Skeletal muscle tissue (tissue), 4 donors: Measurements from ENCODE around the gene CHD9NB. TPM values are rescaled to one million over a fixed set of nuclear protein-coding genes. Genes with fewer than 3 reads are reported as not detected.
A peak's percentile ranks its signal among the peaks of the same experiment; 100 is the strongest.
"Not testable (repeated sequence)": the region's sequence is repeated elsewhere in the genome, so short reads cannot be mapped to it uniquely, and the experiment has no call there.

Experiments used
- H3K27ac ChIP-seq: one replicate; pipeline ENCODE4 v1.7.0; 2013; ENCODE audit warnings: mild to moderate bottlenecking, low read depth, low read length, inconsistent platforms
- H3K27me3 ChIP-seq, 3 donors: one replicate each; pipeline ENCODE4 v1.7.0; 2013; ENCODE audit warnings: low read length in 3 of 3; ENCODE audit not compliant: control insufficient read depth in 3 of 3, insufficient read depth in 3 of 3
- H3K36me3 ChIP-seq, 3 donors: one replicate each; pipeline ENCODE4 v1.7.0; 2013; ENCODE audit warnings: low read length in 3 of 3; ENCODE audit not compliant: control insufficient read depth in 3 of 3, insufficient read depth in 3 of 3
- H3K4me1 ChIP-seq, 3 donors: one replicate each; pipeline ENCODE4 v1.7.0; 2013; ENCODE audit warnings: low read length in 3 of 3, mild to moderate bottlenecking in 3 of 3; ENCODE audit not compliant: control insufficient read depth in 3 of 3, insufficient read depth in 3 of 3
- H3K4me3 ChIP-seq, 3 donors: one replicate each; pipeline ENCODE4 v1.7.0; 2013; ENCODE audit warnings: low read length in 3 of 3
- H3K9ac ChIP-seq, 3 donors: one replicate each; pipeline ENCODE4 v1.7.0; 2013; ENCODE audit warnings: low read length in 3 of 3, mild to moderate bottlenecking in 3 of 3, moderate library complexity in 2 of 3, low read depth in 1 of 3
- H3K9me3 ChIP-seq, 3 donors: one replicate each; pipeline ENCODE4 v1.7.0; 2013; ENCODE audit warnings: low read length in 3 of 3; ENCODE audit not compliant: control insufficient read depth in 3 of 3
- total RNA-seq: library from RNA; depleted of rRNA; stranded (reverse); fragments of >200 nt; gene quantifications from one replicate; pipeline ENCODE4 v1.2.3, GENCODE V29; 2014
- donor health status: Osteomylitis.

The CHD9NB gene
- total RNA-seq, 1 donor from 2014 or later: 0.52 TPM

DNA sequence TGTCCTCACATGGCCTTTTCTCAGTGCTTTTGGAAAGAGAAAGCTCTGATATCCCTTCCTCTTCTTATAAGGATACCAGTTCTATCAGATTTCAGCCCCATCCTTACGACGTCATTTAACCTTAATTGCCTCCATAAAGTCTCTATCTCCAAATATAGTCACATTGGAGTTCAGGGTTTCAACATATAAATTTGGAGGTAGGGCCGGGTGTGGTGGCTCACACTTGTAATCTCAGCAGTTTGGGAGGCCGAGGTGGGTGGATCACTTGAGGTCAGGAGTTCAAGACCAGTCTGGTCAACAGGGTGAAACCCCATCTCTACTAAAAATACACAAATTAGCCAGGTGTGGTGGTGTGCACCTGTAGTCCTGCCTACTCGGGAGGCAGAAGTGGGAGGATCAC lies 5.2 kb downstream of the CHD9NB start:
- H3K4me3 ChIP-seq: not testable (repeated sequence)

DNA sequence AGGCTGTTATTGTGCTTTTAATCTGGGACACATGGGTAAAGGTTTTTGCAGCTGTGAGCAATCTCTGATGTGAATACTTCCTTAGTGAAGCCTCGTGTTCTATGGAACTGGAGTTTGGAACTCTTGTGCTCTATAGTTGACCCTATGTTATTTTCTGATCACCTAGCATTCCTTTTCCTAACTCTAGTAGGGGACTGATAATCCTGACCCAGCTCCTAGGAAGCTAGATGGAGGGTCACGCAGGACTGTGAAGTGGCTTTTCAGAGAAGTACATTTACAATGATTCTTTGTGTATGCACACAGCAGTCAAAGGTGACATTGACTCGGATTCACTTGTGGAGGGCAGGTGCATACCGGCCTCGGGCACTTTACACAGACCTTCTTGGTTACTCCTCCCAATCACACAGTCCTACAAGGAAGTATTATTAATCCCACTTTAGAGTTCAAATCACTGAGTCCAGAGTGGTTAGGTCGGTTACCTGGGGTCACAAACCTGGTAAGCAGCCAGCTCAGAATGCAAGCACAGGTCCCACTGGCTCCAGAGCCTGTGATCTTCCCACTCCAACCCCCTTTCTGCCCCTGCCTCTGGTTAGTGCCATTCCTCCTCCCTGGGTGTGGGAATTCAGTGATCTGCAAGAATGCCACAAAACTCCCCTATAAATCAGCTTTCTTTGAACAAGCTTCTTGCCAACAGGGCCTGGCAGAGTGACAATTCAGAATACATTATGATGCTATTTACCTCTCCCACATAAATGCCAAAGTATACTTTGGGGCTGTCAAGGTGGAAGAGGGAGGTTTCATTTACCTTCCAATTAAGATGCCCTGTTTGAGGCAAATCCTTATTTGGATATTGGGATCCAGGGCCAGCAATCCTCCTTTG lies 7.1 kb downstream of the CHD9NB start:
- no peak overlapping the region for H3K4me3 ChIP-seq
- H3K27ac ChIP-seq: no peak overlapping the region
- H3K9ac ChIP-seq: no peak overlapping the region
- no peaks in the 10 kb centered on the region for H3K36me3 ChIP-seq
- no peaks in the 10 kb centered on the region for H3K9me3 ChIP-seq
- H3K4me1 ChIP-seq: peaks cover 4 to 18% (median 6%) of the 10 kb centered on the region in 3 donors
- peaks cover 0 to 17% (median 0%) of the 10 kb centered on the region in 3 donors for H3K27me3 ChIP-seq

More for the DNA sequence above, 5.2 kb downstream of the CHD9NB start:
- not testable (repeated sequence) for H3K27ac ChIP-seq, H3K9ac ChIP-seq, H3K9me3 ChIP-seq, H3K36me3 ChIP-seq
- Histone ChIP-seq H3K27me3 (peaks cover 0 to 17% (median 0%) of the 10 kb centered on the region in 3 donors), H3K4me1 (peaks cover 0 to 11% (median 3%) of the 10 kb centered on the region in 3 donors)

DNA sequence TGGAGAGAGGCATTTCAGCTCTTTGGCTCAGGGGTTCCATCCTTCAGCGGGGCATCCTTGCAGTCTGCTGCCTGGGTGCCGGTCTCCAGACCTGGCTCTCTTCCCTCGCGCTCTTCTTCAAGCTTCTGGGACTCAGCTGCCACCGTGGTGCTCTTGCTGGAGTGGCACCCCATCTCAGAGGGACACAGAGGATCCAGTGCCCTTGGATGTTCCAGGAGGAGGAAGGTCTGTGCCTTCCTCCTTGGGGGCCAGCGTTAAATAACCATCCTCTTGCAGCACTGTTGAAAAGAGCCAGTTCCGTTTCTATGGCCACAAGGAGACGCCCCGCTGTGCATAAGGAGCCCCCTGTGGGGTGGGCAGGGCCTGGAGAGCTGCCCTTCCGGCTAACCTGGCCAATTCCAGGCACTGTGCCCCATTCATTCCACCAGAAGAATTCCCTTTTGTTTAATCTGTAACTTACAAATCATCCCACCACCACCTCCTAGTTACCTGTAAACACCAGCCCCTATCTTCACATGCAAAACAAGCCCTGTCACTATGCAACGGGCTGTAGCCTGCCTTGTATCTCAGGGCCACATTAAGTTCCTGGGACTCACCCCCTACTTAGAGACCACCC lies 8.6 kb downstream of the CHD9NB start:
- Histone ChIP-seq H3K4me3 (peak overlapping the region in 2 of 3 donors; percentile 2 to 28), H3K4me1 (peaks cover 4 to 18% (median 6%) of the 10 kb centered on the region in 3 donors), H3K27me3 (peaks cover 0 to 17% (median 0%) of the 10 kb centered on the region in 3 donors), H3K9me3 (no peaks in the 10 kb centered on the region), H3K9ac (peak overlapping the region in 1 of 3 donors; percentile 62), H3K27ac (peak overlapping the region; percentile 3), H3K36me3 (no peaks in the 10 kb centered on the region)

DNA sequence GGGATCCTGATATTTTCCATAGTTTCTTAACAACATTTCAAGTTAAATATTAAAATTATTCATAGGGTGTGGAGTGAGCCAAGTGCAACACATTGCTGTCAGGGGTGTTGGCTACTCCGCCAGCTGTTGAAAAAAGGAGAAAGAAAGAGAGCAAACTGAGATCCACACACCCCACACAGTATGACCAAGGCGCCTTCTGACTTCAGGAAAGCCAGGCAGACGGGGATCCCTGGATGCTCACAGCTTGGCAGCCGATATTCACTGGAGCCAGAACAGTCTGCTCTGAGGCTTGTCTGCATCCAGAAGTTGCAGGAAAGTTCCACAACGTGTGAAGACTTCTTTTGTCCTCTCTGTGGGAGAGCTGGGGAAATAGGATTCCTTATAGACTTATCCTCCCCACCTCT lies 9.3 kb downstream of the CHD9NB start:
- Histone ChIP-seq H3K9me3 (no peaks in the 10 kb centered on the region), H3K4me1 (peaks cover 4 to 18% (median 6%) of the 10 kb centered on the region in 3 donors), H3K36me3 (no peaks in the 10 kb centered on the region), H3K27ac (peak overlapping the region; percentile 3), H3K27me3 (peaks cover 0 to 17% (median 0%) of the 10 kb centered on the region in 3 donors), H3K9ac (peak overlapping the region in 1 of 3 donors; percentile 62), H3K4me3 (peak overlapping the region in 2 of 3 donors; percentile 21 to 28)

DNA sequence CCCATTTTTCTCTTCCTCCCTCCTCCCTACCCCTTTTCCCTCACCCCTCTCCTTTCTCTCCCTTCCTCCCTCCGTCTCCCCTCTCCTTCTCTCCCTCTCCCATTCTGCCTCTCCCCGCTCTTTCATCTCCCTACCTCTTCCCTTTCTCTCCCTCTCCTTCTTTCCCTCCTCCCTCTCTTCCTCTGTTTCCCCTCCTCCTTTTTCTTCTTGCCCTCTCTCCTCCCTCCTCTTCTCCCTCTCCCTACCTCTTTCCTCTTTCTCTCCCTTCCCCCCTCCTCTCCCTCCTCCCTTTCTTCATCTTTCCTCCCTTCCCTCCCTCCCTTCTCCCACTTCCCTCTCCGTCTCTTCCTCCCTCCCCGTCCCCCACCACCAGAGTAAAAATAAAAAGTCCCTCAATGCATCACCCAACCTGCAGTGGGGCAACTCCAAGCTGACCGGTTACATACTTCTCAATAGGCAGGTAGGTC lies 10.4 kb downstream of the CHD9NB start:
- H3K4me1 ChIP-seq: peaks cover 4 to 18% (median 6%) of the 10 kb centered on the region in 3 donors
- peak overlapping the region in 2 of 3 donors; percentile 35 to 43 for H3K4me3 ChIP-seq
- peak overlapping the region in 1 of 3 donors; percentile 10 for H3K9ac ChIP-seq
- no peaks in the 10 kb centered on the region for H3K36me3 ChIP-seq
- H3K27ac ChIP-seq: peak overlapping the region; percentile 12
- H3K27me3 ChIP-seq: peaks cover 0 to 17% (median 0%) of the 10 kb centered on the region in 3 donors
- no peaks in the 10 kb centered on the region for H3K9me3 ChIP-seq

DNA sequence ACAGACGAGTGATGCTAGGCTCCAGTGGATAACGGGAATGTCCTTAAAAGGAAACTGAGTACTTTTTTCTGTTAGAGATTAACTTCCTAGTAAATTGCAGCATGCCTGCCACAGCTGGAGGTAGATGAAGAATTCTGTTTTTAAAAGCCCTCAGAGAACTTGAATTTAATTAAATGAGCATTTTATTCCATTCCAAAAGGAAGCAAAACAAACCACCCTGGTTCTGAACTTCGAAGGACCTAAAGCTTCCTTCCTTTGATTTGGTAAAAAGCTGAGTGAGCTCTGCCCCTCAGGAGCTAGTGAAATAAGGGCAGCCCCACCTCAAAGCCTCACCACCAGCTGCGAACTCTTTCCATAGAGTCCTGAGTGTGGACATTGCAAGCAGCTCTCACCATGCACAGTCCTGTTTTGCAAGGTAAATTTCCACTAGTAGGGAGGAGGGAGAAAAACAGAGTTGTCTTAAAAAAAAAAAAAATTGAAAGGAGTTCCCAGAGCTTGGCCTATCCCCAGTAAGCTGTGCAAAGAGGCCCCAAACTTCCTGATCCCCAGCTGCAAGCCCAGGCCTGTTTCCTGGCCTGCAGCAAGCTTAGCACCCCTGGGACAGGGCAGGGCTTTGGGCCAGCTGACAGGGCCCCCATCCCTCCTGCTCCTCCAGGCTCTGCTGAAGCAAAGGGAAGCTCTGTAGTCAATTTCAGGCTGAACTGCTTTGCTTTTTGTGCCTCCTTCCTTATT lies 11.2 kb downstream of the CHD9NB start:
- Histone ChIP-seq H3K9ac (no peak overlapping the region), H3K9me3 (no peaks in the 10 kb centered on the region), H3K27me3 (peaks cover 0 to 17% (median 0%) of the 10 kb centered on the region in 3 donors), H3K36me3 (no peaks in the 10 kb centered on the region), H3K4me3 (peak overlapping the region in 2 of 3 donors; percentile 35 to 43), H3K27ac (peak overlapping the region; percentile 12), H3K4me1 (peaks cover 4 to 18% (median 6%) of the 10 kb centered on the region in 3 donors)

DNA sequence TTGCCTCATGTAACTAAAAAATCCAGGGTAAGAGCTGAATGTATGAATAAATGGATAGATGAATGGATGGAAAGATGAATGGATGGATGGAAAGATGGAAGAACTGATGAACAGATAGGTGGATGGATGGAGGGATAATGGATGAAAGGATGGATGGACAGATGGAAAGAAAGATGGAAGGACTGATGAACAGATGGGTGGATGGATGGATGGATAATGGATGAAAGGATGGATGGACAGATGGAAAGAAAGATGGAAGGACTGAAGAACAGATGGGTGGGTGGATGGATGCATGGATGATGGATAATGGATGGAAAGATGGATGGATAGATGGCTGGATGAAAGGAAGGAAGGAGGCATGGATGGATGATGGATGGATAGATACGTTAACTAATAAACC lies 11.9 kb downstream of the CHD9NB start:
- no peak overlapping the region for H3K9ac ChIP-seq
- no peaks in the 10 kb centered on the region for H3K9me3 ChIP-seq
- peaks cover 4 to 18% (median 6%) of the 10 kb centered on the region in 3 donors for H3K4me1 ChIP-seq
- no peak overlapping the region for H3K27ac ChIP-seq
- no peaks in the 10 kb centered on the region for H3K36me3 ChIP-seq
- H3K27me3 ChIP-seq: peaks cover 0 to 16% (median 0%) of the 10 kb centered on the region in 3 donors
- H3K4me3 ChIP-seq: no peak overlapping the region

DNA sequence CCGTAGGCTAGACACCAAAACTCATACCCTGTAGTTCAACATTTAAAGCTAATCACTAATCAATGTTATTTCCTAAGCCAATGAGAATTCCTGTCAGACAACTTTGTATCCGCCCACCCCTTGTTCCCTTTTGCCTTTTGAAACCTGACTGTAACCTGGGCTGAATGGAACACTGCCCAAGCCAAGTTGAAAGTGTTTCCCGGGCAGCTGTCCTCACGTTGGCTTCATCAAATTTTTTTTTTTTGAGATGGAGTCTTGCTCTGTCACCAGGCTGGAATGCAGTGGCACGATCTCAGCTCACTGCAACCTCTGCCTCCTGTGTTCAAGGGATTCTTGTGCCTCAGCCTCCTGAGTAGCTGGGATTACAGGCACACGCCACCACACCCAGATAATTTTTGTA lies 16.0 kb downstream of the CHD9NB start:
- not testable (repeated sequence) for H3K9me3 ChIP-seq, H3K27ac ChIP-seq

DNA sequence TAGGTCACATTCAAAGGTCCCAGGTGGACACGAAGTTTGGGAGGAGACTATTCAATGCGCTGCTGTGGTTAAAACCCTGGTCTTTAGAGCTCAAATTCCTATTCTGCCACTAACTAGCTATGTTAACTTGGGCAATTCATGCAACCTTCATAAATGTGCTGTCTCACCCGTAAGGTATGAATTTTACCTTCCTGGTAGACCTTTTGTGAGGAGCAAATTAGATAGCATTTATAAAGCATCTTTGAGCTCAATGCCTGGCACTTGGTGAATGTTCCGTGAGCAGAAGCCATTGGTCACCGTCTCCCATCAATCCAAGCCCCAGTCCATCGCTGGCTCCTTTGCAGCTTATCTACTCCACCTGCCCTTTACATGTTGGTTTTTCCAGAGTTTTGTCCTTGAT lies 16.6 kb downstream of the CHD9NB start:
- no peak overlapping the region for H3K4me3 ChIP-seq
- peaks cover 0 to 4% (median 0%) of the 10 kb centered on the region in 3 donors for H3K4me1 ChIP-seq
- H3K27ac ChIP-seq: no peak overlapping the region
- peaks cover 0 to 4% (median 0%) of the 10 kb centered on the region in 3 donors for H3K9me3 ChIP-seq
- no peaks in the 10 kb centered on the region for H3K27me3 ChIP-seq
- no peaks in the 10 kb centered on the region for H3K36me3 ChIP-seq
- H3K9ac ChIP-seq: no peak overlapping the region

More for the DNA sequence above, 16.0 kb downstream of the CHD9NB start:
- not testable (repeated sequence) for H3K4me3 ChIP-seq, H3K27me3 ChIP-seq, H3K9ac ChIP-seq, H3K4me1 ChIP-seq, H3K36me3 ChIP-seq
